Measurements from ENCODE around the gene SCN3A.

DNA sequence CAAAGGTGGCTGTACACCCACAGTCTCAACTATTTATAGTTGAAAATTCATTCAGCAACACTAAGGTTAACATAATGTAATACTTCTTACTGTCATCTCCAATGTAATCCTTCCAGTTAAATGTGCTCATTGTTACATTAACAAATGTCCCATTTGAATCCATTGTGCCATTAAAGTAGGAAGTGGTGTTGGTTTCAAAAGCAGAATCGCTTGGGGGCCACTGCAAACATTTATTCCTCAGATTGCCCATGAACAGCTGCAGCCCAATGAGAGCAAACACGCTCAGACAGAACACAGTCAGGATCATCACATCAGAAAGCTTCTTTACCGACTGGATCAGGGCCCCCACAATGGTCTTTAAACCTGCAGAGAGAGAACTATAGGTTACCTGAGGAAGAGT is 41.4 kb downstream of the SCN3A start:
- TF ChIP-seq CTCF (IDR thresholded peaks at IDR 0.05; ENCODE audit: insufficient read depth, low read depth, low read length) (no peak), EZH2 (IDR thresholded peaks at IDR 0.05; ENCODE audit: insufficient read depth, low read length) (no peak)
